ENCODE results near the gene CDH3.

CDH3 gene

GRCh38 chr16:68728523-68728922, 83.4 kb downstream of the CDH3 start:
- Histone ChIP-seq H3K27me3 (ENCODE audit: control insufficient read depth, insufficient read depth, low read length) (peaks cover 13% of the 10 kb centered on the region), H3K9me3 (replicated peaks; ENCODE audit: low read length) (no peaks in the 10 kb centered on the region), H3K4me3 (ENCODE audit: low read length) (no peak overlapping the region), H3K9ac (ENCODE audit: low read depth, low read length) (no peak overlapping the region), H3K4me1 (ENCODE audit: control insufficient read depth, insufficient read depth, low read length) (no peaks in the 10 kb centered on the region), H3K36me3 (ENCODE audit: insufficient read depth, low read length) (no peaks in the 10 kb centered on the region), H3K4me2 (ENCODE audit: low read length) (no peak overlapping the region)

- no peaks in the 10 kb centered on the region for H3K9me3 ChIP-seq (replicated peaks; ENCODE audit: low read length)
- no peaks in the 10 kb centered on the region for H3K36me3 ChIP-seq (ENCODE audit: insufficient read depth, low read length)
- H3K4me3 ChIP-seq (ENCODE audit: low read length): no peak overlapping the region
- H3K4me2 ChIP-seq (ENCODE audit: low read length): no peak overlapping the region
- no peaks in the 10 kb centered on the region for H3K4me1 ChIP-seq (ENCODE audit: control insufficient read depth, insufficient read depth, low read length)
- H3K27me3 ChIP-seq (ENCODE audit: control insufficient read depth, insufficient read depth, low read length): peaks cover 27% of the 10 kb centered on the region
- no peak overlapping the region for H3K9ac ChIP-seq (ENCODE audit: low read depth, low read length)
Measured at GRCh38 chr16:68731637-68732036, 86.5 kb downstream of the CDH3 start.

GRCh38 chr16:68732042-68732680, 87.1 kb downstream of the CDH3 start:
- H3K9ac ChIP-seq (ENCODE audit: low read depth, low read length): no peak overlapping the region
- no peaks in the 10 kb centered on the region for H3K9me3 ChIP-seq (replicated peaks; ENCODE audit: low read length)
- H3K4me1 ChIP-seq (ENCODE audit: control insufficient read depth, insufficient read depth, low read length): no peaks in the 10 kb centered on the region
- H3K36me3 ChIP-seq (ENCODE audit: insufficient read depth, low read length): no peaks in the 10 kb centered on the region
- no peak overlapping the region for H3K4me3 ChIP-seq (ENCODE audit: low read length)
- no peak overlapping the region for H3K4me2 ChIP-seq (ENCODE audit: low read length)
- peaks cover 32% of the 10 kb centered on the region for H3K27me3 ChIP-seq (ENCODE audit: control insufficient read depth, insufficient read depth, low read length)

- H3K9ac ChIP-seq (ENCODE audit: low read depth, low read length): no peak overlapping the region
- no peak overlapping the region for H3K4me3 ChIP-seq (ENCODE audit: low read length)
- peaks cover 37% of the 10 kb centered on the region for H3K27me3 ChIP-seq (ENCODE audit: control insufficient read depth, insufficient read depth, low read length)
- H3K4me1 ChIP-seq (ENCODE audit: control insufficient read depth, insufficient read depth, low read length): no peaks in the 10 kb centered on the region
- H3K9me3 ChIP-seq (replicated peaks; ENCODE audit: low read length): no peaks in the 10 kb centered on the region
- no peaks in the 10 kb centered on the region for H3K36me3 ChIP-seq (ENCODE audit: insufficient read depth, low read length)
- H3K4me2 ChIP-seq (ENCODE audit: low read length): no peak overlapping the region
Measured at GRCh38 chr16:68732741-68733399, 87.8 kb downstream of the CDH3 start.

GRCh38 chr16:68733570-68733969, 88.5 kb downstream of the CDH3 start:
- Histone ChIP-seq H3K36me3 (ENCODE audit: insufficient read depth, low read length) (no peaks in the 10 kb centered on the region), H3K4me2 (ENCODE audit: low read length) (no peak overlapping the region), H3K9me3 (replicated peaks; ENCODE audit: low read length) (no peaks in the 10 kb centered on the region), H3K9ac (ENCODE audit: low read depth, low read length) (no peak overlapping the region), H3K4me1 (ENCODE audit: control insufficient read depth, insufficient read depth, low read length) (no peaks in the 10 kb centered on the region), H3K27me3 (ENCODE audit: control insufficient read depth, insufficient read depth, low read length) (peaks cover 44% of the 10 kb centered on the region), H3K4me3 (ENCODE audit: low read length) (no peak overlapping the region)

- H3K27me3 ChIP-seq (ENCODE audit: control insufficient read depth, insufficient read depth, low read length): peaks cover 45% of the 10 kb centered on the region
- H3K4me3 ChIP-seq (ENCODE audit: low read length): no peak overlapping the region
- no peak overlapping the region for H3K9ac ChIP-seq (ENCODE audit: low read depth, low read length)
- H3K9me3 ChIP-seq (replicated peaks; ENCODE audit: low read length): no peaks in the 10 kb centered on the region
- H3K36me3 ChIP-seq (ENCODE audit: insufficient read depth, low read length): no peaks in the 10 kb centered on the region
- H3K4me2 ChIP-seq (ENCODE audit: low read length): no peak overlapping the region
- H3K4me1 ChIP-seq (ENCODE audit: control insufficient read depth, insufficient read depth, low read length): no peaks in the 10 kb centered on the region
Measured at GRCh38 chr16:68734782-68735181, 89.7 kb downstream of the CDH3 start.

GRCh38 chr16:68736561-68736960, 91.5 kb downstream of the CDH3 start:
- no peak overlapping the region for H3K4me2 ChIP-seq (ENCODE audit: low read length)
- H3K36me3 ChIP-seq (ENCODE audit: insufficient read depth, low read length): no peaks in the 10 kb centered on the region
- H3K27me3 ChIP-seq (ENCODE audit: control insufficient read depth, insufficient read depth, low read length): peaks cover 45% of the 10 kb centered on the region
- H3K4me1 ChIP-seq (ENCODE audit: control insufficient read depth, insufficient read depth, low read length): no peaks in the 10 kb centered on the region
- H3K9me3 ChIP-seq (replicated peaks; ENCODE audit: low read length): no peaks in the 10 kb centered on the region
- no peak overlapping the region for H3K9ac ChIP-seq (ENCODE audit: low read depth, low read length)
- no peak overlapping the region for H3K4me3 ChIP-seq (ENCODE audit: low read length)

GRCh38 chr16:68737046-68737729, 92.1 kb downstream of the CDH3 start, which contains the start of gene CDH1:
Gene CDH1 (plus strand): TSS chr16:68737292. CDS start chr16:68737416, 124 bp downstream.
- H3K9ac ChIP-seq (ENCODE audit: low read depth, low read length): no peak within 1 kb of the TSS
- no peak within 1 kb of the TSS for H3K4me3 ChIP-seq (ENCODE audit: low read length)
- H3K9me3 ChIP-seq (replicated peaks; ENCODE audit: low read length): no peaks in the 10 kb centered on the region
- peaks cover 43% of the 10 kb centered on the region for H3K27me3 ChIP-seq (ENCODE audit: control insufficient read depth, insufficient read depth, low read length)
- H3K4me1 ChIP-seq (ENCODE audit: control insufficient read depth, insufficient read depth, low read length): no peaks in the 10 kb centered on the region
- H3K36me3 ChIP-seq (ENCODE audit: insufficient read depth, low read length): no peaks in the 10 kb centered on the region
- peak within 1 kb of the TSS; percentile 15 for H3K4me2 ChIP-seq (ENCODE audit: low read length)

- Histone ChIP-seq H3K27me3 (ENCODE audit: control insufficient read depth, insufficient read depth, low read length) (peaks cover 39% of the 10 kb centered on the region), H3K9ac (ENCODE audit: low read depth, low read length) (no peak overlapping the region), H3K4me1 (ENCODE audit: control insufficient read depth, insufficient read depth, low read length) (no peaks in the 10 kb centered on the region), H3K9me3 (replicated peaks; ENCODE audit: low read length) (no peaks in the 10 kb centered on the region), H3K4me3 (ENCODE audit: low read length) (no peak overlapping the region), H3K36me3 (ENCODE audit: insufficient read depth, low read length) (no peaks in the 10 kb centered on the region), H3K4me2 (ENCODE audit: low read length) (no peak overlapping the region)
Measured at GRCh38 chr16:68737730-68738629, 92.9 kb downstream of the CDH3 start.

- Histone ChIP-seq H3K4me3 (ENCODE audit: low read length) (no peak overlapping the region), H3K9ac (ENCODE audit: low read depth, low read length) (no peak overlapping the region), H3K27me3 (ENCODE audit: control insufficient read depth, insufficient read depth, low read length) (peaks cover 40% of the 10 kb centered on the region), H3K36me3 (ENCODE audit: insufficient read depth, low read length) (no peaks in the 10 kb centered on the region), H3K4me1 (ENCODE audit: control insufficient read depth, insufficient read depth, low read length) (no peaks in the 10 kb centered on the region), H3K9me3 (replicated peaks; ENCODE audit: low read length) (no peaks in the 10 kb centered on the region), H3K4me2 (ENCODE audit: low read length) (no peak overlapping the region)
Measured at GRCh38 chr16:68739964-68740627, 95.0 kb downstream of the CDH3 start.
